ENCODE data around the gene SLC5A8.

- no peak for TF ChIP-seq CTCF (IDR thresholded peaks at IDR 0.05)
- no peak for TF ChIP-seq EZH2 (IDR thresholded peaks at IDR 0.05; ENCODE audit: borderline replicate concordance, insufficient read depth, low read depth, low read length, poor library complexity, severe bottlenecking)
Measured at GRCh38 chr12:101238306-101238705, 28.3 kb upstream of the SLC5A8 start.
